PC-3 (cell line): ENCODE data around the gene HNF1A. TPM values are rescaled to one million over a fixed set of nuclear protein-coding genes. Genes with fewer than 3 reads are reported as not detected.

Experiments used
- ATAC-seq: fragments of 200-7000 bp; cut with Tn5 transposase; 2 replicates; pipeline ENCODE4 v1.9.1; 2020; ENCODE audit warnings: mild to moderate bottlenecking, moderate library complexity
- BruUV-seq: library from RNA; stranded (reverse); fragments of 400-500 nt; replicated peaks from 2 replicates; lab custom pipeline; 2021; lab: Mats Ljungman, UMichigan
- CTCF ChIA-PET: fragments of 300-600 bp; sonication (Branson Sonifier 250); formaldehyde crosslinking; loops from one replicate; lab custom pipeline; 2022; ENCODE audit warnings: antibody characterized with exemption; lab: Charles Lee
- POLR2A ChIA-PET: fragments of 300-600 bp; sonication (Branson Sonifier 250); formaldehyde crosslinking; loops from one replicate; lab custom pipeline; 2022; ENCODE audit warnings: antibody characterized with exemption; ENCODE audit not compliant: unreplicated experiment; lab: Charles Lee
- DNase-seq: peaks from one replicate; pipeline ENCODE4 v3.0.0-alpha.2; 2015
- H2AFZ ChIP-seq: fragments of 300-600 bp; sonication (generic); 2 replicates; pipeline ENCODE4 v1.6.0; 2016; ENCODE audit warnings: antibody characterized with exemption, low read length
- H3F3A ChIP-seq: fragments of 300-600 bp; sonication (generic); one replicate; pipeline ENCODE4 v1.6.0; 2017; ENCODE audit warnings: antibody characterized with exemption, low read length, control low read depth, mild to moderate bottlenecking; ENCODE audit not compliant: unreplicated experiment
- H3K27ac ChIP-seq: fragments of 300-600 bp; sonication (generic); 2 replicates; pipeline ENCODE4 v1.5.1; 2016; ENCODE audit warnings: mild to moderate bottlenecking, low read length
- H3K27me3 ChIP-seq: fragments of 300-600 bp; sonication (generic); 2 replicates; pipeline ENCODE4 v1.6.1; 2016; ENCODE audit warnings: low read length, mixed read lengths
- H3K36me3 ChIP-seq: fragments of 300-600 bp; sonication (generic); 2 replicates; pipeline ENCODE4 v1.6.1; 2016; ENCODE audit warnings: low read depth, mixed run types, low read length, mixed read lengths
- H3K4me1 ChIP-seq: fragments of 300-600 bp; sonication (generic); 2 replicates; pipeline ENCODE4 v1.5.1; 2016; ENCODE audit warnings: low read length; ENCODE audit not compliant: insufficient read depth
- H3K4me2 ChIP-seq: fragments of 300-600 bp; sonication (generic); 2 replicates; pipeline ENCODE4 v1.6.0; 2016; ENCODE audit warnings: low read length
- H3K4me3 ChIP-seq: fragments of 300-600 bp; sonication (generic); 2 replicates; pipeline ENCODE4 v1.5.1; 2016; ENCODE audit warnings: mild to moderate bottlenecking, low read length, mixed read lengths
- H3K79me2 ChIP-seq: fragments of 300-600 bp; sonication (generic); 2 replicates; pipeline ENCODE4 v1.6.1; 2017; ENCODE audit warnings: low read length, mixed read lengths
- H3K9ac ChIP-seq: fragments of 300-600 bp; sonication (generic); 2 replicates; pipeline ENCODE4 v1.6.0; 2016; ENCODE audit warnings: mild to moderate bottlenecking, low read length
- H3K9me2 ChIP-seq: fragments of 300-600 bp; sonication (generic); replicated peaks from 2 replicates; pipeline ENCODE4 v1.6.1; 2016; ENCODE audit warnings: mixed run types, low read length, mixed read lengths
- H3K9me3 ChIP-seq: fragments of 300-600 bp; sonication (generic); 2 replicates; pipeline ENCODE4 v1.6.1; 2016; ENCODE audit warnings: low read length, mixed read lengths
- H4K20me1 ChIP-seq: fragments of 300-600 bp; sonication (generic); 2 replicates; pipeline ENCODE4 v1.6.1; 2016; ENCODE audit warnings: low read length, mixed read lengths
- EZH2 ChIP-seq: fragments of 300-600 bp; sonication (generic); IDR thresholded peaks from one replicate; pipeline ENCODE4 v1.6.1; 2017; ENCODE audit warnings: antibody characterized with exemption, mild to moderate bottlenecking, low read length; ENCODE audit not compliant: unreplicated experiment
- EZH2phosphoT487 ChIP-seq: fragments of 300-600 bp; sonication (generic); IDR thresholded peaks from 2 replicates; pipeline ENCODE4 v1.6.1; 2018; ENCODE audit warnings: mild to moderate bottlenecking, antibody characterized with exemption, low read length, borderline replicate concordance
- intact Hi-C: fragments of 100-400 bp; cut with micrococcal nuclease; formaldehyde crosslinking; loops from 2 replicates; pipeline ENCODE4 v1.9.0; 2023
- total RNA-seq: library from RNA; depleted of rRNA; stranded (reverse); fragments of >200 nt; gene quantifications from 2 replicates; pipeline ENCODE4 v1.2.3, GENCODE V29; 2014
- TF ChIP-seq, protein P1 (sequence below): fragments of 300-600 bp; sonication (generic); conservative IDR thresholded peaks from 2 replicates; pipeline ENCODE4 v1.5.1; 2017; ENCODE audit warnings: antibody characterized with exemption, low read depth, mild to moderate bottlenecking, low read length

HNF1A gene
- total RNA-seq, 1 experiment from 2014 or later, result not detected

DNA sequence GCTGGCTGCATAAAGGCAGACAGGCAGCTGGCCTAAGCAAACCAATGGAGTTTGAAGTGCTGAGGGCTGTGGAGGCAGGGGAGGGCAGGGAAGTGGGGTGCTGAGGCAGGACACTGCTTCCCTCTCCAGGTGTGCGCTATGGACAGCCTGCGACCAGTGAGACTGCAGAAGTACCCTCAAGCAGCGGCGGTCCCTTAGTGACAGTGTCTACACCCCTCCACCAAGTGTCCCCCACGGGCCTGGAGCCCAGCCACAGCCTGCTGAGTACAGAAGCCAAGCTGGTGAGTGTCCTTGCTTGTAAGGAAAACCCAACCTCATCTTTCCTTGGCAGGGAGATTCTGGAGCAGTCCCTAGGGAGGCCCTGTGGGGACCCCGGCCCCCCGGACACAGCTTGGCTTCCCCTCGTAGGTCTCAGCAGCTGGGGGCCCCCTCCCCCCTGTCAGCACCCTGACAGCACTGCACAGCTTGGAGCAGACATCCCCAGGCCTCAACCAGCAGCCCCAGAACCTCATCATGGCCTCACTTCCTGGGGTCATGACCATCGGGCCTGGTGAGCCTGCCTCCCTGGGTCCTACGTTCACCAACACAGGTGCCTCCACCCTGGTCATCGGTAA, 17.9 kb downstream of the HNF1A start:
- no TSS peak for BruUV-seq
- no peak for ATAC-seq
- intact Hi-C loops, result no loop called here
- ChIA-PET CTCF (no interaction called here), POLR2A (no interaction called here)
- Histone ChIP-seq H3K4me3 (no peak overlapping the region), H3F3A (no peaks in the 10 kb centered on the region), H3K9me3 (no peaks in the 10 kb centered on the region), H3K9ac (no peak overlapping the region), H3K36me3 (no peaks in the 10 kb centered on the region), H3K79me2 (no peaks in the 10 kb centered on the region), H3K4me1 (no peaks in the 10 kb centered on the region), H3K27me3 (no peaks in the 10 kb centered on the region), H2AFZ (no peak overlapping the region), H4K20me1 (no peaks in the 10 kb centered on the region), H3K4me2 (no peak overlapping the region), H3K27ac (no peak overlapping the region), H3K9me2 (no peaks in the 10 kb centered on the region; the same call in 1 of the 2 replicates)
- no peak for TF ChIP-seq EZH2
- TF ChIP-seq, protein P1, sequence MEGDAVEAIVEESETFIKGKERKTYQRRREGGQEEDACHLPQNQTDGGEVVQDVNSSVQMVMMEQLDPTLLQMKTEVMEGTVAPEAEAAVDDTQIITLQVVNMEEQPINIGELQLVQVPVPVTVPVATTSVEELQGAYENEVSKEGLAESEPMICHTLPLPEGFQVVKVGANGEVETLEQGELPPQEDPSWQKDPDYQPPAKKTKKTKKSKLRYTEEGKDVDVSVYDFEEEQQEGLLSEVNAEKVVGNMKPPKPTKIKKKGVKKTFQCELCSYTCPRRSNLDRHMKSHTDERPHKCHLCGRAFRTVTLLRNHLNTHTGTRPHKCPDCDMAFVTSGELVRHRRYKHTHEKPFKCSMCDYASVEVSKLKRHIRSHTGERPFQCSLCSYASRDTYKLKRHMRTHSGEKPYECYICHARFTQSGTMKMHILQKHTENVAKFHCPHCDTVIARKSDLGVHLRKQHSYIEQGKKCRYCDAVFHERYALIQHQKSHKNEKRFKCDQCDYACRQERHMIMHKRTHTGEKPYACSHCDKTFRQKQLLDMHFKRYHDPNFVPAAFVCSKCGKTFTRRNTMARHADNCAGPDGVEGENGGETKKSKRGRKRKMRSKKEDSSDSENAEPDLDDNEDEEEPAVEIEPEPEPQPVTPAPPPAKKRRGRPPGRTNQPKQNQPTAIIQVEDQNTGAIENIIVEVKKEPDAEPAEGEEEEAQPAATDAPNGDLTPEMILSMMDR, result no peak
- TF ChIP-seq EZH2phosphoT487, result no peak
- DNase-seq, result no peak

DNA sequence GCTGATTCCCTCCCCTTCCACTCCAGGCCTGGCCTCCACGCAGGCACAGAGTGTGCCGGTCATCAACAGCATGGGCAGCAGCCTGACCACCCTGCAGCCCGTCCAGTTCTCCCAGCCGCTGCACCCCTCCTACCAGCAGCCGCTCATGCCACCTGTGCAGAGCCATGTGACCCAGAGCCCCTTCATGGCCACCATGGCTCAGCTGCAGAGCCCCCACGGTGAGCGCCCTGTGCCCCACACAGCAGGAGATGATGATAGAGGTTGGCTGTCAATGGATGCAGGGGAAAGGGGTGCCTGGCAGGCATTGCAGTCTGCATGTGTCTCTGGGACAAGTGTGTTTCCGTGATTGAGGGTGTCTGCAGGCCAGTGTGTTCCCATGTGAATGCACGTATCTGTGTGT, 19.1 kb downstream of the HNF1A start:
- Histone ChIP-seq H2AFZ (no peak overlapping the region), H3K79me2 (no peaks in the 10 kb centered on the region), H3K27me3 (no peaks in the 10 kb centered on the region), H3K9me2 (no peaks in the 10 kb centered on the region; the same call in 1 of the 2 replicates), H3K27ac (no peak overlapping the region), H3K9me3 (no peaks in the 10 kb centered on the region), H3K36me3 (no peaks in the 10 kb centered on the region), H3K4me3 (no peak overlapping the region), H3K4me1 (no peaks in the 10 kb centered on the region), H3K9ac (no peak overlapping the region), H3F3A (no peaks in the 10 kb centered on the region), H4K20me1 (no peaks in the 10 kb centered on the region), H3K4me2 (no peak overlapping the region)
- intact Hi-C loops, result no loop called here
- DNase-seq (no peak), ATAC-seq (no peak)
- CTCF ChIA-PET, result no interaction called here
- no TSS peak for BruUV-seq
- POLR2A ChIA-PET, result no interaction called here
- TF ChIP-seq EZH2 (no peak), EZH2phosphoT487 (no peak)
- TF ChIP-seq, protein P1, result no peak

DNA sequence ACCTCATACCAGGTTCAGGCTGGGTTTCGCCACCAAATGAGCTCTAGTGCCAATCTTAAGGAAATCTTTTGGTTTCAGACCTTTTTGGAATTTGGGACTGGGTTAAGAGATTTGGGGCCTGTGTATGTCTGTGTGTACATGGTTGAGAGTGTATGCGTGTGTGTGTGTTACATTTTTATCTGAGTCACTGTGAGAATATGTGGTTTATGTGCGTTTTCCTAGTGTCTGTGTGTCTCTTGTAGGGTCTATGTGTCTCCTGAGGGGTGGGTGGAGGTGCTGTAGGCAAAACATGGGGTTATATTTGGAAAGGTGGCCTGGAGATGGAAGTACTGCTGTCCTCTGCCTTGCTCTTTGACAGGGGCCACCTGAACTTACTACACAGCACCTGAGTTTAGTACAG, 20.1 kb downstream of the HNF1A start:
- Histone ChIP-seq H3K9me3 (no peaks in the 10 kb centered on the region), H2AFZ (no peak overlapping the region), H3K4me2 (no peak overlapping the region), H3K27ac (no peak overlapping the region), H3F3A (no peaks in the 10 kb centered on the region), H3K36me3 (peaks cover 4% of the 10 kb centered on the region), H3K4me3 (no peak overlapping the region), H3K9me2 (no peaks in the 10 kb centered on the region; the same call in 1 of the 2 replicates), H3K4me1 (no peaks in the 10 kb centered on the region), H3K79me2 (no peaks in the 10 kb centered on the region), H4K20me1 (no peaks in the 10 kb centered on the region), H3K27me3 (no peaks in the 10 kb centered on the region), H3K9ac (no peak overlapping the region)
- intact Hi-C loops, result no loop called here
- TF ChIP-seq EZH2 (no peak), EZH2phosphoT487 (no peak)
- TF ChIP-seq, protein P1, result no peak
- no TSS peak for BruUV-seq
- ChIA-PET POLR2A (no interaction called here), CTCF (no interaction called here)
- no peak for DNase-seq
- no peak for ATAC-seq
